Liver (tissue), 3 donors: ENCODE measurements around the gene TRIO.

Source experiments
- CTCF ChIP-seq: fragments of 150-350 bp; IDR thresholded peaks from 2 replicates; pipeline ENCODE4 v1.5.1; 2017; ENCODE audit warnings: improper control_type of control experiment, low read depth, low read length; ENCODE audit not compliant: missing input control
- JUND ChIP-seq, 2 donors: IDR thresholded peaks; 2 replicates each; pipeline ENCODE4 v1.6.1; 2016; ENCODE audit warnings: antibody characterized with exemption in 2 of 2
- donor health status: healthy.
- donor health status: healthy.

- TF ChIP-seq JUND (IDR thresholded peaks at IDR 0.05) (no peak), CTCF (no peak)
Measured at GRCh38 chr5:14148890-14149671, 5.9 kb downstream of the TRIO start.
